HG03196 (cell line): ENCODE data around the gene C1GALT1.
A peak's percentile ranks its signal among the peaks of the same experiment; 100 is the strongest.
"Not testable (repeated sequence)": the region's sequence is repeated elsewhere in the genome, so short reads cannot be mapped to it uniquely, and the experiment has no call there.

Experiments
- ATAC-seq: cut with Tn5 transposase; IDR thresholded peaks from one replicate; pipeline ENCODE4 v1.9.1; 2021; ENCODE audit not compliant: unreplicated experiment

C1GALT1 gene

GRCh38 chr7:7182156-7183060, at the start of gene C1GALT1:
Gene C1GALT1, plus strand, starts transcription at chr7:7182544. Its CDS starts 51,776 bp downstream, at chr7:7234320.
- peak; percentile 86 for ATAC-seq

DNA sequence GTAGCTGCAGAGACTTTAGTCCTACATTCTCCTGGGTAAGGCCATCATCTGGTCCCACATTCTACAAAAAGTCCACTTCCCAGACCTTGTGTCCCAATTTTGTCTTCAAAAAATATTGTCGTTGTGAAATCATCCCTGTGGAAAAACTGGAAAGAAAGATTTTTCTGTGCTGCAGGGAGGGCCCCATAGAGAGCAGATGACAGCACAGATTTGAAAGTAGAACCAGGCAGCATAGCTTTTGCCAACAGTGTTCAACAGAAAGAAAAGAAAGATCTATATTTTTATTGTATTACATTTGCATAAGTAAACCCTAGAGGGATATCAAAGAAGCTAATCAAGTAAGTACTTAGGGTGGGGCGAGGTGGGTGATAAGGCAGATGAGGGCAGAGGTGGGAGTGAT, 48.3 kb upstream of the C1GALT1 start:
- ATAC-seq = no peak

- no peak for ATAC-seq
Observed at GRCh38 chr7:7135074-7135473, 47.3 kb upstream of the C1GALT1 start.

- not testable (repeated sequence) for ATAC-seq
Observed at GRCh38 chr7:7135924-7136323, 46.4 kb upstream of the C1GALT1 start.

DNA sequence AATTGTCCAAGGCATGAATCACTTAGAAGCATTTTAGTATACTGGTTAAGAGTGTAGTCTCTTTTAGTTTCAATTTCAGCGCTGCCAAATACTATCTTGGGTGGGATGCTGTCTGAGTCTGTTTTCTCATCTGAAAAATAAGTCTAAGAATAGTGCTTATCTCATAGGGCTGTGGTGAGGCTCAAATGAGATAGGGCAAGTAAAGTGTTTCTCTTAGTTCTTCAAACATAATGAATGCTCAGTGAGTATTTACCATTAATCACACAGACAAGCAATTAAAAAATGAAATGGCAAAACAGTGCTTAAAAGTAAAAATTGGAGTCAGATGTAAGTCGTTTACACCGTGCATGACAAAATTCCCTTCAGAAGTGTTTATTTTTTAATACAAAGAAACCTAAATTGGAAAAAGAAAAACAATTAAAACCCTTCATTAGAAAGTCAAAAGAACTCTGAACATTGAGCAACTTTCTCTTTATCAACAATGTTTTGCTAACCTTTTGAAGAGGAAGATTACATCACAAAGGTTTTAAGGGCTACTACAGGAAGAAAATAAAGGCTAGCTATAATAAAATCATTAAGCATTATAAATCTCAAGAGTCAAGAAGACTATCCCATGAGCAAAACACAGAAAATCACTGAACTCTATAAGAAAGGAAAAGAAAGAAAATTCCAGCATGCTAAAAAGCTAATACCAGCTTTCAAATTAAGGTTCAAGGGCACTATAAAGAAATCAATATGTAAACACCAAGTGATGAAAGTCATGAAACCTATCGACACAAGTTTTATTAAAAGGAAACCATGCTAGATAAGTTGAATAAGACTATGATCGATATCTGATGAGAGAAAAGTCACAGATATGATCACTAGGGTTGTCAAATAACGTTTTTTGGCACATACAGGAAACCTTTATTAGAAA, 45.6 kb upstream of the C1GALT1 start:
- no peak for ATAC-seq

DNA sequence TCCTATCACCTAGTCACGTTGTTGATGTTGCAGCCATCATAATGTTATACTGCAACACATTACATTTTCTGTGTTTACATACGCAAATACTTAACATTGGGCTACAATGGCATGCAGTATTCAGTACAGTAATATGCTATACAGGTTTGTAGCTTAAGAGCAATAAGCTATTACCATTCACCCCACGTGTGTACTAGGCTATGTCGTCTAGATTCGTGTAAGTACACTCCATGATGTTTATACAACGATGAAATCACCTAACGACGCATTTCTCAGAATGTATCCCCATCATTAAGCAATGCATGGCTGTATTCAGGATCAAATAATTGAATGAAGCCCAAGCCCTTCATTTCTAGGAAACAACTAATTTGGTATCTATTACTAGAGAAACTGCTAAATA, 43.4 kb upstream of the C1GALT1 start:
- no peak for ATAC-seq

GRCh38 chr7:7143404-7143803, 38.9 kb upstream of the C1GALT1 start:
- ATAC-seq = not testable (repeated sequence)

DNA sequence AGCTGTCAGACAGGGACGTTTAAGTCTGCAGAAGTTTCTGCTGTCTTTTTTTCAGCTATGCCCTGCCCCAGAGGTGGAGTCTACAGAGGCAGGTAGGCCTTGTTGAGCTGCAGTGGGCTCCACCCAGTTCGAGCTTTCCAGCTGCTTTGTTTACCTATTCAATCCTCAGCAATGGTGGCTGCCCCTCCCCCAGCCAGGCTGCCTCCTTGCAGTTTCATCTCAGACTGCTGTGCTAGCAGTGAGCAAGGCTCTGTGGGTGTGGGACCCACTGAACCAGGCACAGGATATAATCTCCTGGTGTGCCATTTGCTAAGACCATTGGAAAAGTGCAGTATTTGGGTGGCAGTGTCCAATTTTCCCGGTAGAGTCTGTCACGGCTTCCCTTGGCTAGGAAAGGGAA, 37.2 kb upstream of the C1GALT1 start:
- ATAC-seq = not testable (repeated sequence)

DNA sequence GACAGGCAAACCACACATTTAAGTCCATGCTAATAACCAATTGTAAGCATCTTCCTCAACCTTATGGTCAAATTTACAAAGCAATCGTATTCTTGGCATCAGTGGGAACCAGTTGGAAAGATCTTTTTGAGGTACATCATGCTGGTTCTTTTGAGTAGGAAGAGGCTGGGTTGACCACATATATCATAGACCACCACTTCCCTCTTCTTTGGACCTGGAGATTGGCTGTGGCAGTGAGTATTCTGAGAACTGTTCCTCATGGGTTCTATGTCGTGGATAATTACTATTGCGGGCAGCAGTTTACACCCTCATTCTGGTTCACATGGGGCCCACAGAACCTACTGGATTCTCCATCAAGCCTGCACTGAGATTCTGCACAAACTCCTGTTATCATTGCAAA, 35.5 kb upstream of the C1GALT1 start:
- ATAC-seq = no peak

GRCh38 chr7:7148798-7149481, 33.4 kb upstream of the C1GALT1 start:
- no peak for ATAC-seq

DNA sequence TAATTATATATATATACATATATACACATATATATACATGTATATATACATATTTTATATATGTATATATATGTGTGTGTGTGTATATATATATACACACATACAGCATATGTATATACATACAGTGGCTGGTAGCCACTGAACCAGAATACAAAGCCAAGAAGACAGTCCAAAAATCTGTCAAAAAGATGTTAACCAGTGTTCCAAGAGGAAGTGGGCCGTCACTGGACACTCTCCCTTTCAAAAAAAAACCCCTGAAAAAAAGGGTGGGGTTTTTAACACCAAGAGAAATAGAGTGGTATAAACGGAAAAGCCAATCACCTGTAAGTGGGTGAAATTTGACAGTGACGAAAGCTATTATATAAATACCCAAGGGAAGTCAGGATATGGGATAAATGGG, 31.1 kb upstream of the C1GALT1 start:
- ATAC-seq = no peak

- ATAC-seq = no peak
Observed at GRCh38 chr7:7151865-7152264, 30.5 kb upstream of the C1GALT1 start.

DNA sequence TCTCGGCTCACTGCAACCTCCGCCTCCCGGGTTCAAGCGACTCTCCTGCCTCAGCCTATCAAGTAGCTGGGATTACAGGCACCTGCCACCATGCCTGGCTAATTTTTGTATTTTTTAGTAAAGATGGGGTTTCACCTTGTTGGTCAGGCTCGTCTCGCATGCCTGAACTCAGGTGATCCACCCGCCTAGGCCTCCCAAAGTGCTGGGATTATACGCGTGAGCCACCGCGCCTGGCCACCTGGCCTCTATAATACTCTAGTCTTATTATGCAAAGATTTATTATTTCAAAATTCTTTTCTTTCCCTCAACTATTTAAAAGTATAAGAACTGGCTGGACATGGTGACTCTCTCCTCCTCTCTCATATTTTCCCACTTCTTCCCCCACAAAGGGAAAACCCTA, 30.0 kb upstream of the C1GALT1 start:
- no peak for ATAC-seq

DNA sequence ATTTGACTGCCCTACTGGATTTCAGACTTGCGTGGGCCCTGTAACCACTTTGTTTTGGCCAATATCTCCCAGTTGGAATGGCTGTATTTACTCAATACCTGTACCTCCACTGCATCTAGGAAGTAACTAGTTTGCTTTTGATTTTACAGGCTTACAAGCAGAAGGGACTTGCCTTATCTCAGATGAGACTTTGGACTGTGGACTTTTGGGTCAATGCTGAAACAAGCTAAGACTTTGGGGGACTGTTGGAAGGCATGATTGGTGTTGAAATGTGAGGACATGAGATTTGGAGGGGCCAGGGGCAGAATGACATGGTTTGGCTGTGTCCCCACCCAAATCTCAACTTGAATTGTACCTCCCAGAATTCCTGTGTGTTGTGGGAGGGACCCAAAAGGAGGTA, 28.0 kb upstream of the C1GALT1 start:
- ATAC-seq = not testable (repeated sequence)

- no peak for ATAC-seq
Observed at GRCh38 chr7:7156663-7157062, 25.7 kb upstream of the C1GALT1 start.

DNA sequence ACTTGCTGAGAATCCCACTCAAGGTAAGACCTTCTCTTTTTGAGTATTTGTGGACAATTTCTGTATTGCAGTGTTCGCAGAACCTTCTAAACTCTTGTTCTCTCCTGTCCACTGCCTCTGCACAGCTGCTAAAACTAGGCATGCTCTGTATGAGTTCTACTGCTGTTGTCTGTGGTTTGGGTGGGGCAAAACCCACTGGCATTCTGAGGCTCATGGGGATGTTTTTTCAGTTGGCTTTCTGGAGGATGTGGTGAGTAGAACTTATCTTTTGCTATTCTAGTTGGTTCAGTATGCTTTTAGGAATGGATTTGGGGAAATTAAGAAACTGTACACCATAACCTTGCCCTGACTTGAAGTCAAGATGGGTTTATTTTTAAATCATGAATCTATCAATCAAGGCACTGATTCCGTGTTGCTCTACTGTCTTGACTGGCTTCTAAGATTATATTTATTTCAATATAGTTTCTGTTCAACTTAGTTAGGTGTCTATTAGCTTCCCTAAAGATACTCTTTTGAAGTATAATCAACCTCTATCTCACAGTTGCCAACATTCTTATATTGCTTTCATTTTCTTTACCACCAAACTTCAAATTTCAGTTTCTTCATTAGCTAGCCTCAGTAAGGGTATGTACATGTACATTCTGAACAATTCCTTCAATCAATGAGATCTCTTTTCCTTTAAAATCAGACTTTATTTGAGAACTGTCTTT, 25.0 kb upstream of the C1GALT1 start:
- ATAC-seq = peak; percentile 89

DNA sequence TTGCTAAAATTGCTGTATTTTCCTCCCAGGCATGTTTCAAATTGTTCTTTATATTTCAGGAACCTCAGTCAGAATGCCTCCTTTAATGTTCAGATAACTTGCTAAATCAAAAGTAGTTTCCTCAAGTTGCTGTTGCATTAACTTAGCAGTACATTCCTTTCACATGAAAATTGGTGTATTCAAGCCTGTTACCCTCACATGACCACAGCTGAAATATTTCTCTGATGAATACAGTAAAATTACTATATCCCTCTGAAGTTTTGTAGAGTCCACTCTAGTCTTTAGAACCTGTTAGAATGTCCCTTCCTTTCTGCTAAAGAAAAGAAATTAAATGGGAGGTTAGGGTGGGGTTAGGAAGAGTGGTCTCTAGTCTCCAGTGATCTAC, 24.5 kb upstream of the C1GALT1 start:
- no peak for ATAC-seq

GRCh38 chr7:7159063-7159658, 23.2 kb upstream of the C1GALT1 start:
- ATAC-seq = no peak

- ATAC-seq = no peak
Observed at GRCh38 chr7:7164591-7164990, 17.8 kb upstream of the C1GALT1 start.

DNA sequence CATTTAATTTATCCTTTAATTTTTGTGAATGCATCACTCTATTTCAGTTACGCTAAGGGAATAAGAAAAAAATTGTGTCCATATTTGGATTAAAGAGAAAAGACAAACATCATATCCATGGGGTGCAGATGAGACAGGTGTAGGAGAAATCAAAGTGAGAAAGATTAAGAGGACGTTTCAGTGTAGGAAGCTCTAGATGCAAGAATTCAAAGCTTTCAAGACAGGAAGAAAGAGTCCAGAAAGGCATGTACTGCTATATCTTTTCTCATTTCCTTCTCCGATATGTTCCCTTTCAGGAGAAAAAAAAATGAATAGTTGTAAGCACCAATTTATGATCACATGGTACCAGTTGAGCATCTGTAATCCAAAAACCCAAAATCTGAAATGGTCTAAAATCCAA, 17.0 kb upstream of the C1GALT1 start:
- ATAC-seq = no peak
